GM15510 (cell line): ENCODE results near the gene ZC3H12D.

Experiments used
- POLR2A ChIP-seq: IDR thresholded peaks from 3 replicates; pipeline ENCODE4 v1.6.1; 2011; ENCODE audit warnings: borderline replicate concordance; ENCODE audit not compliant: insufficient read length; ENCODE audit errors: extremely low read depth

Gene ZC3H12D

GRCh38 chr6:149472241-149472640 lies 12.6 kb downstream of the ZC3H12D start:
- TF ChIP-seq POLR2A, result no peak

- TF ChIP-seq POLR2A, result no peak
Measured at GRCh38 chr6:149471801-149472200, 13.0 kb downstream of the ZC3H12D start.

- TF ChIP-seq POLR2A, result no peak
Measured at GRCh38 chr6:149470948-149471347, 13.9 kb downstream of the ZC3H12D start.

GRCh38 chr6:149468179-149468578 lies 16.6 kb downstream of the ZC3H12D start:
- no peak for TF ChIP-seq POLR2A

- no peak for TF ChIP-seq POLR2A
Measured at GRCh38 chr6:149467265-149467664, 17.5 kb downstream of the ZC3H12D start.

- TF ChIP-seq POLR2A, result no peak
Measured at GRCh38 chr6:149464411-149464810, 20.4 kb downstream of the ZC3H12D start.

GRCh38 chr6:149463781-149464180 lies 21.0 kb downstream of the ZC3H12D start:
- TF ChIP-seq POLR2A, result no peak

- TF ChIP-seq POLR2A, result no peak
Measured at GRCh38 chr6:149461670-149462069, 23.1 kb downstream of the ZC3H12D start.

- TF ChIP-seq POLR2A, result no peak
Measured at GRCh38 chr6:149459761-149460160, 25.1 kb downstream of the ZC3H12D start.

- no peak for TF ChIP-seq POLR2A
Measured at GRCh38 chr6:149458806-149459205, 26.0 kb downstream of the ZC3H12D start.

- no peak for TF ChIP-seq POLR2A
Measured at GRCh38 chr6:149458196-149458595, 26.6 kb downstream of the ZC3H12D start.

GRCh38 chr6:149457316-149457884 lies 27.4 kb downstream of the ZC3H12D start:
- no peak for TF ChIP-seq POLR2A

GRCh38 chr6:149456311-149457021 lies 28.3 kb downstream of the ZC3H12D start:
- no peak for TF ChIP-seq POLR2A

GRCh38 chr6:149455031-149455732 lies 29.6 kb downstream of the ZC3H12D start:
- no peak for TF ChIP-seq POLR2A

GRCh38 chr6:149454346-149454848 lies 30.4 kb downstream of the ZC3H12D start:
- TF ChIP-seq POLR2A, result no peak
